Liver (tissue), 3 donors: ENCODE data around the gene CCDC137.

Experiments
- CTCF ChIP-seq: fragments of 150-350 bp; IDR thresholded peaks from 2 replicates; pipeline ENCODE4 v1.5.1; 2017; ENCODE audit warnings: improper control_type of control experiment, low read depth, low read length; ENCODE audit not compliant: missing input control
- EGR1 ChIP-seq, 2 donors: IDR thresholded peaks; 2 replicates each; pipeline ENCODE4 v1.6.1; 2016 to 2018; ENCODE audit warnings: antibody characterized with exemption in 2 of 2, low read depth in 2 of 2
- JUND ChIP-seq, 2 donors: IDR thresholded peaks; 2 replicates each; pipeline ENCODE4 v1.6.1; 2016; ENCODE audit warnings: antibody characterized with exemption in 2 of 2
- donor health status: healthy.
- donor health status: healthy.

DNA sequence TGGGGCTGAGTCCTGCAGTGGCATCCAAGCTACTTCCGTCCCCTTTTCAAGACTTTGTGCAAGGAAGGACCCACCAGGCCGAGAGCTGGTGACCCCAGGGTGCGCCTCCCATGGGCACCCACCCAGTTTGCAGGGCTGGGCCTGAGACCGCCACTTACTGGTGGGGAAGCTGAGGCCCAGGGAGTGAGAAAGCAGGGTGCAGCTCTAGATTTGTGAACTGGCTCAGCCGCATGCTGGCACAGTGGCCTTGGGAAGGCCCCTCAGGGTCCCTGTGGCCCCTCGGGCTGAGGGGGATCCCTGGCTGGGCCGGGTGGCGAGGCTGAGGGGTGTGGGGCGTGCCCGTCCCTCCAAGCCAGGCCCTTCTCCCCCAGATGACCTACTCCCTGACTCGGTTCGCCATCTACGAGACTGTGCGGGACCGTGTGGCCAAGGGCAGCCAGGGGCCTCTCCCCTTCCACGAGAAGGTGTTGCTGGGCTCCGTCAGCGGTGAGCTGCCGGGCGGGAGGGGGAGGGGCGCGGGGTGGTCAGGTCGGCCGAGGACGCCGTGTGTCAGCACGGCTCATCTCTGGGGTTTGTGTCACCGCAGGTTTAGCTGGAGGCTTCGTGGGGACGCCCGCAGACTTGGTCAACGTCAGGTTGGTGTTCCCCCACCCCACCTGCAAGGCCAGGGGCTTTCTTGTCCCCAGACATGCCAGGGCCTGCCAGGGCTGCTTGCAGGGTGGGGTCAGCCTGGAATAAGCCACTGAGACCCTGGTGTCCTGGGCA, 48.8 kb downstream of the CCDC137 start:
- TF ChIP-seq CTCF: no peak
- TF ChIP-seq EGR1 (IDR thresholded peaks at IDR 0.05; ENCODE audit: low read depth in 2 of 2): no peak
- TF ChIP-seq JUND (IDR thresholded peaks at IDR 0.05): no peak
